ENCODE measurements around the gene ZNF407.

GRCh38 chr18:74630804-74631203, 33.1 kb downstream of the ZNF407 start:
- no peak for TF ChIP-seq CEBPB (IDR thresholded peaks at IDR 0.05)
- no peak for TF ChIP-seq TAF1 (IDR thresholded peaks at IDR 0.05; ENCODE audit: low read depth)
- TF ChIP-seq EGR1 (IDR thresholded peaks at IDR 0.05), result no peak
- TF ChIP-seq TCF12 (IDR thresholded peaks at IDR 0.05; ENCODE audit: low read depth), result no peak

Data from Ishikawa (cell line).